Loucy (cell line): ENCODE results near the gene H1-8.

Experiments
- CTCF ChIP-seq: fragments of 200-600 bp; sonication (generic); conservative IDR thresholded peaks from 2 replicates; pipeline ENCODE4 v1.5.1; 2014; ENCODE audit warnings: mild to moderate bottlenecking, antibody characterized with exemption, low read length
- EZH2phosphoT487 ChIP-seq: fragments of 200-600 bp; IDR thresholded peaks from 2 replicates; pipeline ENCODE4 v1.6.1; 2018; ENCODE audit warnings: antibody characterized with exemption, mild to moderate bottlenecking, moderate library complexity, borderline replicate concordance

GRCh38 chr3:129565902-129566301, 22.9 kb downstream of the H1-8 start:
- TF ChIP-seq CTCF: no peak
- TF ChIP-seq EZH2phosphoT487: no peak
